ENCODE results near the gene UGT1A6. TPM values are rescaled to one million over a fixed set of nuclear protein-coding genes. Genes with fewer than 3 reads are reported as not detected.

The UGT1A6 gene
- total and polyA plus RNA-seq, 2 of the 13 experiments (the other 11 are each of a cell fraction or from before 2014, with no cell fraction given), result 0.25 TPM; not detected in 1

- intact Hi-C loops (cut with micrococcal nuclease; ENCODE audit: unreplicated experiment), result no loop called here
- DNase-seq (ENCODE audit: low spot score) (no peak), FAIRE-seq (no peak), ATAC-seq (no peak; the same call in 2 of the 3 replicates)
- Histone ChIP-seq H3K79me2 (ENCODE audit: insufficient read depth, low read length) (no peaks in the 10 kb centered on the region), H3K4me1 (ENCODE audit: insufficient read depth, low read length) (no peaks in the 10 kb centered on the region), H3K9ac (ENCODE audit: insufficient read depth, low read depth, low read length) (no peak overlapping the region), H3K9me3 (ENCODE audit: low read length) (no peaks in the 10 kb centered on the region), H3K36me3 (replicated peaks in 1 of 2; ENCODE audit: control insufficient read depth in 1 of 2, insufficient read depth in 2 of 2, low read length in 2 of 2) (no peaks in the 10 kb centered on the region), H3K27me3 (ENCODE audit: control insufficient read depth in 1 of 2, insufficient read depth in 2 of 2, low read length in 2 of 2) (peaks cover 2 to 50% of the 10 kb centered on the region in 2 experiments; a peak in 3 of 5 replicates), H4K20me1 (ENCODE audit: insufficient read depth, low read length) (no peaks in the 10 kb centered on the region), H3K27ac (ENCODE audit: extremely low read length, insufficient read depth, low read length) (no peak overlapping the region), H3K4me3 (replicated peaks in 1 of 3; ENCODE audit: insufficient read depth in 1 of 3, low read depth in 2 of 3, low read length in 3 of 3) (no peak overlapping the region), H2AFZ (ENCODE audit: low read length) (no peak overlapping the region), H3K4me2 (ENCODE audit: low read depth, low read length) (no peak overlapping the region)
- no TSS peak for BruUV-seq (replicated peaks)
- 50% methylated on average over 1 of the region's 5 CpGs for WGBS (ENCODE audit: low lambda C conversion rate)
- POLR2A ChIA-PET, result no interaction called here
- CTCF ChIA-PET (ENCODE audit: low intra/inter-chr PET ratio, low total read pairs), result no interaction called here
- in situ Hi-C loops (cut with HindIII; ENCODE audit: extremely low pct_ligation_motif_present, low pct_unique_long_range_greater_than_20kb), result no loop called here
- TF ChIP-seq ZNF256 (CRISPR knock-in tag; conservative IDR thresholded peaks at IDR 0.05) (no peak), ZNF687 (CRISPR knock-in tag; IDR thresholded peaks at IDR 0.05) (no peak), ZNF589 (CRISPR knock-in tag; conservative IDR thresholded peaks at IDR 0.05) (no peak), ZNF12 (CRISPR knock-in tag; IDR thresholded peaks at IDR 0.05) (no peak), ZNF558 (CRISPR knock-in tag; IDR thresholded peaks at IDR 0.05; ENCODE audit: borderline replicate concordance) (no peak), FOSL1 (CRISPR knock-in tag; IDR thresholded peaks at IDR 0.05; ENCODE audit: borderline replicate concordance) (no peak), ZNF790 (CRISPR knock-in tag; IDR thresholded peaks at IDR 0.05; ENCODE audit: borderline replicate concordance) (no peak), E2F2 (CRISPR knock-in tag; IDR thresholded peaks at IDR 0.05; ENCODE audit: borderline replicate concordance) (no peak), ZBTB26 (CRISPR knock-in tag; IDR thresholded peaks at IDR 0.05; ENCODE audit: borderline replicate concordance) (no peak), ZSCAN20 (CRISPR knock-in tag; IDR thresholded peaks at IDR 0.05; ENCODE audit: borderline replicate concordance) (no peak), ZBTB34 (CRISPR knock-in tag; IDR thresholded peaks at IDR 0.05) (no peak), ATF2 (CRISPR knock-in tag; IDR thresholded peaks at IDR 0.05) (no peak), ZNF775 (CRISPR knock-in tag; IDR thresholded peaks at IDR 0.05; ENCODE audit: borderline replicate concordance) (no peak), SP140L (CRISPR knock-in tag; IDR thresholded peaks at IDR 0.05; ENCODE audit: borderline replicate concordance) (no peak), EED (CRISPR knock-in tag; IDR thresholded peaks at IDR 0.05) (no peak)
Measured at GRCh38 chr2:233799716-233800115, 107.0 kb downstream of the UGT1A6 start.

Measured in HepG2 (cell line).